H1 (cell line): ENCODE results near the gene NIN. TPM values are rescaled to one million over a fixed set of nuclear protein-coding genes. Genes with fewer than 3 reads are reported as not detected.

Experiments
- BCL11A ChIP-seq, 2 experiments: IDR thresholded peaks; one replicate each; pipeline ENCODE4 v1.6.1; 2011; ENCODE audit warnings: low read depth in 2 of 2, low read length in 2 of 2, mild to moderate bottlenecking in 2 of 2
- BRCA1 ChIP-seq: IDR thresholded peaks from 2 replicates; pipeline ENCODE4 v1.6.1; 2012; ENCODE audit warnings: low read depth, low read length, improper control_type of control experiment
- CBX5 ChIP-seq: fragments of 300-800, 300-1000 bp; sonication (generic); IDR thresholded peaks from 2 replicates; pipeline ENCODE4 v1.7.1; 2016; ENCODE audit warnings: antibody characterized with exemption, low read length, low read depth
- CHD2 ChIP-seq: IDR thresholded peaks from 2 replicates; pipeline ENCODE4 v1.6.1; 2012; ENCODE audit warnings: low read length, improper control_type of control experiment
- CREB1 ChIP-seq: IDR thresholded peaks from 2 replicates; pipeline ENCODE4 v1.6.1; 2012; ENCODE audit warnings: inconsistent platforms
- HDAC6 ChIP-seq: IDR thresholded peaks from one replicate; pipeline ENCODE4 v1.7.1; 2012; ENCODE audit warnings: low read depth, mild to moderate bottlenecking, inconsistent platforms, low read length, moderate library complexity
- MAFK ChIP-seq: IDR thresholded peaks from 2 replicates; pipeline ENCODE4 v1.6.1; 2012; ENCODE audit warnings: low read depth, mild to moderate bottlenecking, improper control_type of control experiment, low read length
- NRF1 ChIP-seq: IDR thresholded peaks from 2 replicates; pipeline ENCODE4 v1.6.1; 2011; ENCODE audit warnings: mild to moderate bottlenecking, low read depth, low read length, improper control_type of control experiment
- POLR2A ChIP-seq, 2 experiments: IDR thresholded peaks; 1 replicate in 1 of 2; 2 replicates in 1 of 2; pipeline ENCODE4 v1.6.1; 2011; ENCODE audit warnings: low read depth in 2 of 2, low read length in 2 of 2, mild to moderate bottlenecking in 2 of 2; ENCODE audit errors: control extremely low read depth in 1 of 2
- POU5F1 ChIP-seq: IDR thresholded peaks from 2 replicates; pipeline ENCODE4 v1.6.1; 2011; ENCODE audit warnings: low read depth, mild to moderate bottlenecking, low read length, moderate library complexity
- RBBP5 ChIP-seq: IDR thresholded peaks from 2 replicates; pipeline ENCODE4 v1.7.1; 2012; ENCODE audit warnings: low read depth, mild to moderate bottlenecking, inconsistent platforms, low read length, moderate library complexity, borderline replicate concordance
- RFX5 ChIP-seq: IDR thresholded peaks from 2 replicates; pipeline ENCODE4 v1.6.1; 2011; ENCODE audit warnings: low read depth, low read length, improper control_type of control experiment, borderline replicate concordance
- RNF2 ChIP-seq: fragments of 200-900, 300-1000 bp; sonication (generic); IDR thresholded peaks from 2 replicates; pipeline ENCODE4 v1.7.1; 2016; ENCODE audit warnings: borderline replicate concordance, low read depth, mild to moderate bottlenecking, antibody characterized with exemption, low read length; ENCODE audit not compliant: poor library complexity, severe bottlenecking; ENCODE audit errors: missing control alignments
- SP1 ChIP-seq: IDR thresholded peaks from 2 replicates; pipeline ENCODE4 v1.6.1; 2011; ENCODE audit warnings: low read depth, low read length
- SRF ChIP-seq: IDR thresholded peaks from 2 replicates; pipeline ENCODE4 v1.6.1; 2011; ENCODE audit warnings: mild to moderate bottlenecking, low read depth, low read length, moderate library complexity
- TAF7 ChIP-seq: optimal IDR thresholded peaks from 2 replicates; pipeline ENCODE3; 2011; ENCODE audit warnings: low read depth, mild to moderate bottlenecking, inconsistent platforms, low read length, moderate library complexity, borderline replicate concordance
- YY1 ChIP-seq: IDR thresholded peaks from 2 replicates; pipeline ENCODE4 v1.6.1; 2011; ENCODE audit warnings: low read depth, mild to moderate bottlenecking, low read length
- polyA plus RNA-seq, 7 experiments: library from polyadenylated mRNA; depleted of rRNA in 3 of 7; stranded (reverse) in 5 of 7; unstranded in 2 of 7; fragments of >200 nt in 5 of 7; fragments of 200-250 nt in 2 of 7; gene quantifications; 1 replicate in 5 of 7; 2 replicates in 1 of 7; 4 replicates in 1 of 7; pipeline versions ENCODE4 v1.2.1 to v1.2.3, GENCODE V29; 2011 to 2013; ENCODE audit warnings: missing spikeins in 2 of 7, mixed read lengths in 2 of 7
- total RNA-seq: library from RNA; stranded (reverse); fragmentation: NEBNext Ultra II Directional; extraction: Animal tissue kit (Norgen Biotek cat#: 25700); gene quantifications from 2 replicates; pipeline ENCODE4 v1.2.1, GENCODE V29; 2021
- TF ChIP-seq, protein P1 (sequence below): IDR thresholded peaks from 2 replicates; pipeline ENCODE4 v1.6.1; 2012; ENCODE audit warnings: low read length, inconsistent platforms
- TF ChIP-seq, protein P2 (sequence below), 3 experiments: IDR thresholded peaks; 1 replicate in 2 of 3; 2 replicates in 1 of 3; pipeline versions ENCODE4 v1.5.1 to v1.6.1; 2011; ENCODE audit warnings: low read length in 3 of 3, mild to moderate bottlenecking in 3 of 3, inconsistent platforms in 2 of 3, low read depth in 1 of 3, moderate library complexity in 1 of 3; ENCODE audit not compliant: insufficient read depth in 1 of 3; ENCODE audit errors: control extremely low read depth in 1 of 3

Gene NIN
- total and polyA plus RNA-seq, 2 of the 8 experiments (the other 6 are each of a cell fraction or from before 2014, with no cell fraction given): 3.2 to 21.3 TPM

DNA sequence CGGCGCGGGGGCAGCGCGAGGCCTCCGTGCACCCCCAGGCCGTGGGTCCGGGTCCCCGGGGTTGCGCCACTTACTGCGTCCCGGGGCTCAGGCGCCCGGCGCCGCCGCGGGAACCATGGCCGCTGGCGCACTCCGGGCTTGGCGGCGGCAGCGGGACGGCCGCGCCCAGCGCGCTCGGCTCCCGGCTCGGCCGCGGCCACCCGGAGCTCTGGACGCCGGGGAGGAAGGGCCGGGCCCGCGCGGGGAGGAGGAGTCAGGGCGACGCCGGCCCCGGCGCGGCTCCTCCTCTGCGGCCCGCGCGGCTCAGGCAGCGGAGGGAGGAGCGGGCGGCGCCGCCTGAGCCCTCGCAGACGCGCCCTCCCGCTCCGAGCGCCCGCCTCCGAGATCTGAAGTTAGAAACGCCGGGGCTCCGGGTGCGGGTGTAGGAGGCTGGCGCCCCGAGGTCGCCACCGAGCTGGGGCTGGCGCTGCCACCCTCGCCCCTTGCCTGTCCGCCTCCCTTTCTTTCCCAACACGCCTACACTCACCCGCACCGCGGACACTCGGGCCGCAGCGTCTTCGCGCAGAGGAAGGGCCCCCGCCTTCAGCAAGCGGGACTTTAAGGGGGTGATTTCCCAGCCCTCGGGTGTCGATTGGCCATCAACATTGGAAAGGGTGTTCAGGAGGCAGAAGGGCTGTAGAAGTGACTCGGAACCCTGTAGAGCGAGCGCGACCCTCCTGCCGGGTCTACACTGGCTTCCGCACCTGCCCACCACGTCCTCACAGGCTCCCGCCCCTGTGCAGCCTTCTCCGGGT, at the start of gene NIN (continued):
- TF ChIP-seq SRF (no peak), HDAC6 (no peak), CHD2 (no peak), BCL11A (IDR thresholded peaks at IDR 0.05; ENCODE audit: low read depth in 2 of 2, low read length in 2 of 2) (no peak), MAFK (no peak), RNF2 (peak; percentile 31), SP1 (no peak), TAF7 (no peak), POU5F1 (no peak), BRCA1 (no peak), RBBP5 (peak; percentile 61), RFX5 (no peak), YY1 (peak; percentile 28; the same call in 1 of the 2 replicates), NRF1 (no peak), POLR2A (IDR thresholded peaks at IDR 0.05; ENCODE audit: control extremely low read depth in 1 of 2, low read depth in 2 of 2, low read length in 2 of 2) (no peak), CBX5 (no peak), CREB1 (no peak)
- TF ChIP-seq, protein P1, sequence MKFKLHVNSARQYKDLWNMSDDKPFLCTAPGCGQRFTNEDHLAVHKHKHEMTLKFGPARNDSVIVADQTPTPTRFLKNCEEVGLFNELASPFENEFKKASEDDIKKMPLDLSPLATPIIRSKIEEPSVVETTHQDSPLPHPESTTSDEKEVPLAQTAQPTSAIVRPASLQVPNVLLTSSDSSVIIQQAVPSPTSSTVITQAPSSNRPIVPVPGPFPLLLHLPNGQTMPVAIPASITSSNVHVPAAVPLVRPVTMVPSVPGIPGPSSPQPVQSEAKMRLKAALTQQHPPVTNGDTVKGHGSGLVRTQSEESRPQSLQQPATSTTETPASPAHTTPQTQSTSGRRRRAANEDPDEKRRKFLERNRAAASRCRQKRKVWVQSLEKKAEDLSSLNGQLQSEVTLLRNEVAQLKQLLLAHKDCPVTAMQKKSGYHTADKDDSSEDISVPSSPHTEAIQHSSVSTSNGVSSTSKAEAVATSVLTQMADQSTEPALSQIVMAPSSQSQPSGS: no peak
- TF ChIP-seq, protein P2, sequence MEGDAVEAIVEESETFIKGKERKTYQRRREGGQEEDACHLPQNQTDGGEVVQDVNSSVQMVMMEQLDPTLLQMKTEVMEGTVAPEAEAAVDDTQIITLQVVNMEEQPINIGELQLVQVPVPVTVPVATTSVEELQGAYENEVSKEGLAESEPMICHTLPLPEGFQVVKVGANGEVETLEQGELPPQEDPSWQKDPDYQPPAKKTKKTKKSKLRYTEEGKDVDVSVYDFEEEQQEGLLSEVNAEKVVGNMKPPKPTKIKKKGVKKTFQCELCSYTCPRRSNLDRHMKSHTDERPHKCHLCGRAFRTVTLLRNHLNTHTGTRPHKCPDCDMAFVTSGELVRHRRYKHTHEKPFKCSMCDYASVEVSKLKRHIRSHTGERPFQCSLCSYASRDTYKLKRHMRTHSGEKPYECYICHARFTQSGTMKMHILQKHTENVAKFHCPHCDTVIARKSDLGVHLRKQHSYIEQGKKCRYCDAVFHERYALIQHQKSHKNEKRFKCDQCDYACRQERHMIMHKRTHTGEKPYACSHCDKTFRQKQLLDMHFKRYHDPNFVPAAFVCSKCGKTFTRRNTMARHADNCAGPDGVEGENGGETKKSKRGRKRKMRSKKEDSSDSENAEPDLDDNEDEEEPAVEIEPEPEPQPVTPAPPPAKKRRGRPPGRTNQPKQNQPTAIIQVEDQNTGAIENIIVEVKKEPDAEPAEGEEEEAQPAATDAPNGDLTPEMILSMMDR (IDR thresholded peaks at IDR 0.05; ENCODE audit: control extremely low read depth in 1 of 3, insufficient read depth in 1 of 3, low read depth in 1 of 3, low read length in 3 of 3): no peak
